ENCODE results near the gene CTDP1.

CTDP1 gene

GRCh38 chr18:79640064-79640672 is 39.4 kb upstream of the CTDP1 start:
- Histone ChIP-seq H3K27ac (ENCODE audit: low read length, poor library complexity, severe bottlenecking) (no peak overlapping the region), H3K4me1 (ENCODE audit: control insufficient read depth, insufficient read depth, low read depth, low read length) (peaks cover 2% of the 10 kb centered on the region), H2BK12ac (ENCODE audit: low read length in 2 of 2) (no peak overlapping the region), H3K23ac (ENCODE audit: low read length in 2 of 2) (no peak overlapping the region), H3K36me3 (ENCODE audit: control insufficient read depth in 1 of 2, insufficient read depth in 2 of 2, low read depth in 1 of 2, low read length in 2 of 2) (no peaks in the 10 kb centered on the region), H2BK5ac (ENCODE audit: low read depth, low read length, poor library complexity, severe bottlenecking) (no peak overlapping the region), H3K14ac (ENCODE audit: low read length in 2 of 2) (no peak overlapping the region), H2BK15ac (ENCODE audit: low read depth, poor library complexity, severe bottlenecking) (no peak overlapping the region), H4K91ac (ENCODE audit: low read length) (no peak overlapping the region), H3K27me3 (ENCODE audit: control insufficient read depth in 1 of 2, insufficient read depth in 1 of 2, low read length in 2 of 2) (peaks cover 28 to 72% of the 10 kb centered on the region in 2 experiments), H3K18ac (ENCODE audit: low read depth in 1 of 2, low read length in 2 of 2) (no peak overlapping the region), H3K4me3 (ENCODE audit: insufficient read depth in 1 of 2, low read depth in 1 of 2, low read length in 2 of 2) (no peak overlapping the region), H3K9me3 (ENCODE audit: control insufficient read depth, low read length) (no peaks in the 10 kb centered on the region), H3K4me2 (ENCODE audit: low read length, poor library complexity, severe bottlenecking) (no peak overlapping the region), H4K8ac (ENCODE audit: low read length) (no peak overlapping the region), H2AFZ (ENCODE audit: low read depth, low read length) (no peak overlapping the region), H2BK120ac (ENCODE audit: low read depth, low read length) (no peak overlapping the region), H2AK5ac (ENCODE audit: low read length, severe bottlenecking) (no peak overlapping the region), H3K4ac (ENCODE audit: low read depth in 1 of 2, low read length in 2 of 2) (no peak overlapping the region), H3K9ac (ENCODE audit: low read length) (no peak overlapping the region), H3K79me1 (replicated peaks; ENCODE audit: low read length, poor library complexity, severe bottlenecking) (no peaks in the 10 kb centered on the region)
- no peak for DNase-seq
- 88% methylated on average over 21 of the region's 21 CpGs for WGBS

GRCh38 chr18:79640875-79641274 is 38.7 kb upstream of the CTDP1 start:
- H2AFZ ChIP-seq (ENCODE audit: low read depth, low read length): no peak overlapping the region
- no peak for DNase-seq
- H2BK12ac ChIP-seq (ENCODE audit: low read length in 2 of 2): no peak overlapping the region
- no peak overlapping the region for H2BK120ac ChIP-seq (ENCODE audit: low read depth, low read length)
- H2BK5ac ChIP-seq (ENCODE audit: low read depth, low read length, poor library complexity, severe bottlenecking): no peak overlapping the region
- H3K9me3 ChIP-seq (ENCODE audit: control insufficient read depth, low read length): no peaks in the 10 kb centered on the region
- no peak overlapping the region for H4K91ac ChIP-seq (ENCODE audit: low read length)
- H3K27me3 ChIP-seq (ENCODE audit: control insufficient read depth in 1 of 2, insufficient read depth in 1 of 2, low read length in 2 of 2): peaks cover 33 to 79% of the 10 kb centered on the region in 2 experiments
- H3K14ac ChIP-seq (ENCODE audit: low read length in 2 of 2): no peak overlapping the region
- H3K18ac ChIP-seq (ENCODE audit: low read depth in 1 of 2, low read length in 2 of 2): no peak overlapping the region
- no peak overlapping the region for H4K8ac ChIP-seq (ENCODE audit: low read length)
- H3K9ac ChIP-seq (ENCODE audit: low read length): no peak overlapping the region
- H3K23ac ChIP-seq (ENCODE audit: low read length in 2 of 2): no peak overlapping the region
- 88% methylated on average over 9 of the region's 10 CpGs for WGBS
- no peak overlapping the region for H2BK15ac ChIP-seq (ENCODE audit: low read depth, poor library complexity, severe bottlenecking)
- no peak overlapping the region for H2AK5ac ChIP-seq (ENCODE audit: low read length, severe bottlenecking)
- no peak overlapping the region for H3K27ac ChIP-seq (ENCODE audit: low read length, poor library complexity, severe bottlenecking)
- H3K36me3 ChIP-seq (ENCODE audit: control insufficient read depth in 1 of 2, insufficient read depth in 2 of 2, low read depth in 1 of 2, low read length in 2 of 2): no peaks in the 10 kb centered on the region
- no peaks in the 10 kb centered on the region for H3K79me1 ChIP-seq (replicated peaks; ENCODE audit: low read length, poor library complexity, severe bottlenecking)
- H3K4me3 ChIP-seq (ENCODE audit: insufficient read depth in 1 of 2, low read depth in 1 of 2, low read length in 2 of 2): no peak overlapping the region
- peaks cover 2% of the 10 kb centered on the region for H3K4me1 ChIP-seq (ENCODE audit: control insufficient read depth, insufficient read depth, low read depth, low read length)
- H3K4me2 ChIP-seq (ENCODE audit: low read length, poor library complexity, severe bottlenecking): no peak overlapping the region
- no peak overlapping the region for H3K4ac ChIP-seq (ENCODE audit: low read depth in 1 of 2, low read length in 2 of 2)

GRCh38 chr18:79641722-79642497 is 37.7 kb upstream of the CTDP1 start:
- Histone ChIP-seq H3K27me3 (ENCODE audit: control insufficient read depth in 1 of 2, insufficient read depth in 1 of 2, low read length in 2 of 2) (peaks cover 33 to 86% of the 10 kb centered on the region in 2 experiments), H2BK120ac (ENCODE audit: low read depth, low read length) (no peak overlapping the region), H2AK5ac (ENCODE audit: low read length, severe bottlenecking) (no peak overlapping the region), H3K14ac (ENCODE audit: low read length in 2 of 2) (no peak overlapping the region), H2AFZ (ENCODE audit: low read depth, low read length) (no peak overlapping the region), H3K4me1 (ENCODE audit: control insufficient read depth, insufficient read depth, low read depth, low read length) (peaks cover 2% of the 10 kb centered on the region), H3K4me3 (ENCODE audit: insufficient read depth in 1 of 2, low read depth in 1 of 2, low read length in 2 of 2) (no peak overlapping the region), H2BK12ac (ENCODE audit: low read length in 2 of 2) (no peak overlapping the region), H4K91ac (ENCODE audit: low read length) (no peak overlapping the region), H3K23ac (ENCODE audit: low read length in 2 of 2) (no peak overlapping the region), H3K36me3 (ENCODE audit: control insufficient read depth in 1 of 2, insufficient read depth in 2 of 2, low read depth in 1 of 2, low read length in 2 of 2) (no peaks in the 10 kb centered on the region), H3K27ac (ENCODE audit: low read length, poor library complexity, severe bottlenecking) (no peak overlapping the region), H3K9ac (ENCODE audit: low read length) (no peak overlapping the region), H4K8ac (ENCODE audit: low read length) (no peak overlapping the region), H2BK15ac (ENCODE audit: low read depth, poor library complexity, severe bottlenecking) (no peak overlapping the region), H3K4ac (ENCODE audit: low read depth in 1 of 2, low read length in 2 of 2) (no peak overlapping the region), H3K4me2 (ENCODE audit: low read length, poor library complexity, severe bottlenecking) (no peak overlapping the region), H2BK5ac (ENCODE audit: low read depth, low read length, poor library complexity, severe bottlenecking) (no peak overlapping the region), H3K18ac (ENCODE audit: low read depth in 1 of 2, low read length in 2 of 2) (no peak overlapping the region), H3K9me3 (ENCODE audit: control insufficient read depth, low read length) (no peaks in the 10 kb centered on the region), H3K79me1 (replicated peaks; ENCODE audit: low read length, poor library complexity, severe bottlenecking) (no peaks in the 10 kb centered on the region)
- DNase-seq: no peak
- WGBS: 86% methylated on average over 30 of the region's 33 CpGs

- Histone ChIP-seq H3K4me1 (ENCODE audit: control insufficient read depth, insufficient read depth, low read depth, low read length) (peaks cover 2% of the 10 kb centered on the region), H2BK12ac (ENCODE audit: low read length in 2 of 2) (no peak overlapping the region), H3K4me2 (ENCODE audit: low read length, poor library complexity, severe bottlenecking) (no peak overlapping the region), H2AFZ (ENCODE audit: low read depth, low read length) (no peak overlapping the region), H2BK120ac (ENCODE audit: low read depth, low read length) (no peak overlapping the region), H4K91ac (ENCODE audit: low read length) (no peak overlapping the region), H3K79me1 (replicated peaks; ENCODE audit: low read length, poor library complexity, severe bottlenecking) (no peaks in the 10 kb centered on the region), H3K36me3 (ENCODE audit: control insufficient read depth in 1 of 2, insufficient read depth in 2 of 2, low read depth in 1 of 2, low read length in 2 of 2) (no peaks in the 10 kb centered on the region), H3K27ac (ENCODE audit: low read length, poor library complexity, severe bottlenecking) (no peak overlapping the region), H3K23ac (ENCODE audit: low read length in 2 of 2) (no peak overlapping the region), H3K9ac (ENCODE audit: low read length) (no peak overlapping the region), H3K9me3 (ENCODE audit: control insufficient read depth, low read length) (no peaks in the 10 kb centered on the region), H2AK5ac (ENCODE audit: low read length, severe bottlenecking) (no peak overlapping the region), H3K4me3 (ENCODE audit: insufficient read depth in 1 of 2, low read depth in 1 of 2, low read length in 2 of 2) (no peak overlapping the region), H3K18ac (ENCODE audit: low read depth in 1 of 2, low read length in 2 of 2) (no peak overlapping the region), H4K8ac (ENCODE audit: low read length) (no peak overlapping the region), H3K4ac (ENCODE audit: low read depth in 1 of 2, low read length in 2 of 2) (no peak overlapping the region), H3K27me3 (ENCODE audit: control insufficient read depth in 1 of 2, insufficient read depth in 1 of 2, low read length in 2 of 2) (peaks cover 33 to 80% of the 10 kb centered on the region in 2 experiments), H2BK15ac (ENCODE audit: low read depth, poor library complexity, severe bottlenecking) (no peak overlapping the region), H2BK5ac (ENCODE audit: low read depth, low read length, poor library complexity, severe bottlenecking) (no peak overlapping the region), H3K14ac (ENCODE audit: low read length in 2 of 2) (no peak overlapping the region)
- WGBS: 85% methylated on average over 3 of the region's 6 CpGs
- peak; percentile 2 for DNase-seq
Measured at GRCh38 chr18:79642626-79643025, 37.0 kb upstream of the CTDP1 start.

Measured in mesenchymal stem cell (in vitro differentiated cells and primary cell).